ENCODE data around the gene PPEF2. TPM values are rescaled to one million over a fixed set of nuclear protein-coding genes. Genes with fewer than 3 reads are reported as not detected.

Gene PPEF2
- polyA plus RNA-seq, 3 donors = 0.25 TPM; not detected in 2

DNA sequence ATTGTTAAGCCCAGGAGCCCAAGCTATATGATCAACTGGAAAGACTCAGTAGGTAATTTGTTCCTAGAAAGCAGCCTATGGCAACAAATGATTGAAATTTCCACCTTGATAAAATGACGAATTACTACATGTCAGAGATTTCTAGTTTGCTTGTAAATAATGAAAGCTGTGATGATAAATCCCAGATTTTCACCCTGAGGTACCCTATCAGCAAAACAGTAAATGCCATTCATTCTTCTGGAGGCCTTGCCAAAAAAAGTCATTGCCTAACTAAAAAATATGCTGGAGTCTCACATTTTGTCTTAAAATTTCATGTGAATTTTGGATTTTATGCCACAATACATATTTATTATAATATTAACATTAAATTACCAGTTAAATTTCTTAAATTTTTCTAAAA, 71.3 kb downstream of the PPEF2 start:
- intact Hi-C loops (cut with micrococcal nuclease) = no loop called here
- Histone ChIP-seq H3K4me1 (ENCODE audit: control insufficient read depth in 1 of 2, insufficient read depth in 2 of 2, low read length in 2 of 2) (peaks cover 11% of the 10 kb centered on the region in 2 donors), H4K20me1 (ENCODE audit: insufficient read depth, low read length) (no peaks in the 10 kb centered on the region), H3K9me3 (replicated peaks in 1 of 2; ENCODE audit: control insufficient read depth in 1 of 2, insufficient read depth in 1 of 2, low read length in 2 of 2) (peaks cover 8% of the 10 kb centered on the region in 2 donors), H2AFZ (ENCODE audit: insufficient read depth, low read depth, low read length, poor library complexity, severe bottlenecking) (no peak overlapping the region), H3K27ac (ENCODE audit: low read depth in 1 of 2, low read length in 2 of 2) (no peak overlapping the region), H3K79me2 (ENCODE audit: insufficient read depth, low read length) (no peaks in the 10 kb centered on the region), H3K27me3 (ENCODE audit: control insufficient read depth in 2 of 2, insufficient read depth in 2 of 2, low read length in 2 of 2) (no peaks in the 10 kb centered on the region), H3K4me3 (replicated peaks in 1 of 3; ENCODE audit: low read depth in 2 of 3, low read length in 3 of 3) (no peak overlapping the region), H3K9ac (ENCODE audit: insufficient read depth, low read length, poor library complexity, severe bottlenecking) (no peak overlapping the region), H3K36me3 (replicated peaks in 1 of 2; ENCODE audit: control insufficient read depth in 1 of 2, insufficient read depth in 2 of 2, low read length in 2 of 2) (no peaks in the 10 kb centered on the region), H3K4me2 (replicated peaks; ENCODE audit: extremely low read depth, low read length, poor library complexity, severe bottlenecking) (no peak overlapping the region)
- H3K4me1 Mint-ChIP-seq = peaks cover 11% of the 10 kb centered on the region
- peaks cover 0 to 6% (median 0%) of the 10 kb centered on the region in 3 donors for H3K27me3 Mint-ChIP-seq (ENCODE audit: low read depth in 3 of 3)
- TF ChIP-seq, protein P1, sequence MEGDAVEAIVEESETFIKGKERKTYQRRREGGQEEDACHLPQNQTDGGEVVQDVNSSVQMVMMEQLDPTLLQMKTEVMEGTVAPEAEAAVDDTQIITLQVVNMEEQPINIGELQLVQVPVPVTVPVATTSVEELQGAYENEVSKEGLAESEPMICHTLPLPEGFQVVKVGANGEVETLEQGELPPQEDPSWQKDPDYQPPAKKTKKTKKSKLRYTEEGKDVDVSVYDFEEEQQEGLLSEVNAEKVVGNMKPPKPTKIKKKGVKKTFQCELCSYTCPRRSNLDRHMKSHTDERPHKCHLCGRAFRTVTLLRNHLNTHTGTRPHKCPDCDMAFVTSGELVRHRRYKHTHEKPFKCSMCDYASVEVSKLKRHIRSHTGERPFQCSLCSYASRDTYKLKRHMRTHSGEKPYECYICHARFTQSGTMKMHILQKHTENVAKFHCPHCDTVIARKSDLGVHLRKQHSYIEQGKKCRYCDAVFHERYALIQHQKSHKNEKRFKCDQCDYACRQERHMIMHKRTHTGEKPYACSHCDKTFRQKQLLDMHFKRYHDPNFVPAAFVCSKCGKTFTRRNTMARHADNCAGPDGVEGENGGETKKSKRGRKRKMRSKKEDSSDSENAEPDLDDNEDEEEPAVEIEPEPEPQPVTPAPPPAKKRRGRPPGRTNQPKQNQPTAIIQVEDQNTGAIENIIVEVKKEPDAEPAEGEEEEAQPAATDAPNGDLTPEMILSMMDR (IDR thresholded peaks at IDR 0.05) = no peak
- DNase-seq = no peak
- H3K27ac Mint-ChIP-seq = no peak overlapping the region
- H3K36me3 Mint-ChIP-seq = peaks cover 0 to 2% of the 10 kb centered on the region in 2 donors
- peaks cover 2 to 15% (median 12%) of the 10 kb centered on the region in 7 donors for H3K9me3 Mint-ChIP-seq
- H3K4me3 Mint-ChIP-seq = no peak overlapping the region
- WGBS (ENCODE audit: insufficient coverage) = no CpG with 5 or more reads among the region's 1 CpG

DNA sequence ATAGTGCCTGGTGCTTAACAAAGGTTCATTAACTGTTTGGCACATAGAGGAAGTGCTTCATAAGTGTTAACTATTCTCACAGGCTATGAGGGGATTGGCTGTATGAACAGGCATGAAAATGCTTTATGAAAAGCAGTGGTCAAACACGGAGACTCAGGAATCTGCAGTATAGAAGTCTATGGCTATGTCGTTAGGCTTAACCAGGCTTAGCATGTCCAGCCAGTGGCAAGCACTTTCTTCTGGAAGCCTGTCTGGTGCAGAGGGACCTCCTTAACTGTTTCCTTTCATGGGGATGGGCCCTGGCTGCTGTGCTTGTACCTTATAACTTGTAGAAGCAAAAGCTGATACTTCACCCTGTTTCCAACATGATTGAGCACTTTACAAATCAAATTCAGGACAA, 78.4 kb downstream of the PPEF2 start:
- Histone ChIP-seq H3K79me2 (ENCODE audit: insufficient read depth, low read length) (no peaks in the 10 kb centered on the region), H2AFZ (ENCODE audit: insufficient read depth, low read depth, low read length, poor library complexity, severe bottlenecking) (no peak overlapping the region), H3K27me3 (ENCODE audit: control insufficient read depth in 2 of 2, insufficient read depth in 2 of 2, low read length in 2 of 2) (no peaks in the 10 kb centered on the region), H3K9ac (ENCODE audit: insufficient read depth, low read length, poor library complexity, severe bottlenecking) (no peak overlapping the region), H3K36me3 (replicated peaks in 1 of 2; ENCODE audit: control insufficient read depth in 1 of 2, insufficient read depth in 2 of 2, low read length in 2 of 2) (no peaks in the 10 kb centered on the region), H3K27ac (ENCODE audit: low read depth in 1 of 2, low read length in 2 of 2) (no peak overlapping the region), H3K4me1 (ENCODE audit: control insufficient read depth in 1 of 2, insufficient read depth in 2 of 2, low read length in 2 of 2) (no peaks in the 10 kb centered on the region), H3K4me3 (replicated peaks in 1 of 3; ENCODE audit: low read depth in 2 of 3, low read length in 3 of 3) (no peak overlapping the region), H3K9me3 (replicated peaks in 1 of 2; ENCODE audit: control insufficient read depth in 1 of 2, insufficient read depth in 1 of 2, low read length in 2 of 2) (no peaks in the 10 kb centered on the region), H3K4me2 (replicated peaks; ENCODE audit: extremely low read depth, low read length, poor library complexity, severe bottlenecking) (no peak overlapping the region), H4K20me1 (ENCODE audit: insufficient read depth, low read length) (no peaks in the 10 kb centered on the region)
- 75% methylated on average over 2 of the region's 2 CpGs for WGBS (ENCODE audit: insufficient coverage)
- H3K4me1 Mint-ChIP-seq = peaks cover 5% of the 10 kb centered on the region
- H3K9me3 Mint-ChIP-seq = no peaks in the 10 kb centered on the region
- no peak overlapping the region for H3K4me3 Mint-ChIP-seq
- H3K36me3 Mint-ChIP-seq = no peaks in the 10 kb centered on the region
- peaks cover 0 to 6% (median 0%) of the 10 kb centered on the region in 3 donors for H3K27me3 Mint-ChIP-seq (ENCODE audit: low read depth in 3 of 3)
- TF ChIP-seq, protein P1 (IDR thresholded peaks at IDR 0.05) = no peak
- intact Hi-C loops (cut with micrococcal nuclease) = no loop called here
- H3K27ac Mint-ChIP-seq = no peak overlapping the region
- DNase-seq = no peak
